Neuronal stem cell (in vitro differentiated cells): Measurements from ENCODE around the gene AGA.

Experiments
- DNase-seq: peaks from one replicate; pipeline ENCODE4 v3.0.0-alpha.2; 2013; ENCODE audit warnings: low spot score
- H2AFZ ChIP-seq: one replicate; pipeline ENCODE4 v1.6.1; 2013; ENCODE audit warnings: mild to moderate bottlenecking, low read length, inconsistent platforms
- H2AK5ac ChIP-seq: 2 replicates; pipeline ENCODE4 v1.6.1; 2013; ENCODE audit warnings: low read depth, mild to moderate bottlenecking, inconsistent platforms, low read length, moderate library complexity, mixed read lengths
- H2BK120ac ChIP-seq: 2 replicates; pipeline ENCODE4 v1.6.1; 2013; ENCODE audit warnings: low read depth, mild to moderate bottlenecking, inconsistent platforms, low read length, moderate library complexity, mixed read lengths
- H2BK12ac ChIP-seq: one replicate; pipeline ENCODE4 v1.6.1; 2013; ENCODE audit warnings: low read length, inconsistent platforms
- H2BK15ac ChIP-seq: 2 replicates; pipeline ENCODE4 v1.6.1; 2013; ENCODE audit warnings: mild to moderate bottlenecking, low read length, inconsistent platforms, mixed read lengths
- H2BK5ac ChIP-seq: one replicate; pipeline ENCODE4 v1.6.1; 2013; ENCODE audit warnings: inconsistent platforms, mild to moderate bottlenecking, low read length, moderate library complexity
- H3K14ac ChIP-seq: one replicate; pipeline ENCODE4 v1.6.1; 2013; ENCODE audit warnings: low read length, inconsistent platforms
- H3K18ac ChIP-seq: 2 replicates; pipeline ENCODE4 v1.6.1; 2013; ENCODE audit warnings: low read length, inconsistent platforms
- H3K23ac ChIP-seq: 2 replicates; pipeline ENCODE4 v1.6.1; 2013; ENCODE audit warnings: low read depth, mild to moderate bottlenecking, mixed read lengths, low read length, inconsistent platforms; ENCODE audit not compliant: poor library complexity
- H3K27ac ChIP-seq: replicated peaks from 3 replicates; pipeline ENCODE4 v1.5.1; 2013; ENCODE audit warnings: low read length, inconsistent platforms
- H3K27me3 ChIP-seq, 3 experiments: 2 replicates each; pipeline ENCODE4 v1.6.1; 2013; ENCODE audit warnings: low read length in 3 of 3, mild to moderate bottlenecking in 2 of 3, inconsistent platforms in 1 of 3, low read depth in 1 of 3, mixed read lengths in 1 of 3, moderate library complexity in 1 of 3; ENCODE audit not compliant: control insufficient read depth in 3 of 3, insufficient read depth in 3 of 3
- H3K36me3 ChIP-seq, 2 donors: replicated peaks in 1 of 2; 2 replicates each; pipeline ENCODE4 v1.6.1; 2013; ENCODE audit warnings: low read length in 2 of 2; ENCODE audit not compliant: control insufficient read depth in 2 of 2, insufficient read depth in 2 of 2
- H3K4ac ChIP-seq: 2 replicates; pipeline ENCODE4 v1.6.1; 2013; ENCODE audit warnings: inconsistent platforms, mild to moderate bottlenecking, low read length, moderate library complexity
- H3K4me1 ChIP-seq, 2 donors: 1 replicate in 1 of 2; 2 replicates in 1 of 2; pipeline ENCODE4 v1.6.1; 2013; ENCODE audit warnings: low read length in 2 of 2, low read depth in 1 of 2; ENCODE audit not compliant: control insufficient read depth in 2 of 2, insufficient read depth in 1 of 2
- H3K4me2 ChIP-seq: one replicate; pipeline ENCODE4 v1.6.1; 2013; ENCODE audit warnings: mild to moderate bottlenecking, low read length, inconsistent platforms; ENCODE audit not compliant: insufficient read depth, poor library complexity, severe bottlenecking
- H3K4me3 ChIP-seq, 2 donors: 2 replicates each; pipeline ENCODE4 v1.5.1; 2013; ENCODE audit warnings: low read length in 2 of 2, mild to moderate bottlenecking in 2 of 2, inconsistent platforms in 1 of 2, moderate library complexity in 1 of 2
- H3K79me1 ChIP-seq: one replicate; pipeline ENCODE4 v1.6.1; 2013; ENCODE audit warnings: low read depth, mild to moderate bottlenecking, inconsistent platforms, low read length, moderate library complexity
- H3K9ac ChIP-seq: one replicate; pipeline ENCODE4 v1.6.1; 2013; ENCODE audit warnings: mild to moderate bottlenecking, low read depth, low read length, inconsistent platforms; ENCODE audit not compliant: poor library complexity
- H3K9me3 ChIP-seq, 2 donors: replicated peaks in 1 of 2; 2 replicates each; pipeline versions ENCODE3 to v1.6.1; 2013; ENCODE audit warnings: low read length in 2 of 2, mild to moderate bottlenecking in 2 of 2, inconsistent platforms in 1 of 2, low read depth in 1 of 2, mixed read lengths in 1 of 2, moderate library complexity in 1 of 2; ENCODE audit not compliant: control insufficient read depth in 2 of 2, insufficient read depth in 1 of 2
- H4K8ac ChIP-seq: one replicate; pipeline ENCODE4 v1.6.1; 2013; ENCODE audit warnings: low read depth, mild to moderate bottlenecking, inconsistent platforms, low read length, moderate library complexity
- H4K91ac ChIP-seq: one replicate; pipeline ENCODE4 v1.6.1; 2013; ENCODE audit warnings: low read length, low read depth, mild to moderate bottlenecking, inconsistent platforms; ENCODE audit not compliant: poor library complexity
- WGBS, 2 donors: extraction: QIAGEN DNeasy Blood & Tissue Kit; methylation state at CpG; one replicate each; pipeline ENCODE4 v1.1.7; 2013; ENCODE audit warnings: missing lambda C conversion rate in 2 of 2, mixed read lengths in 1 of 2; ENCODE audit not compliant: insufficient read length in 2 of 2, insufficient replicate concordance in 1 of 2; ENCODE audit errors: extremely low coverage in 2 of 2; 5-methylcytosine and 5-hydroxymethylcytosine counted together

AGA gene

DNA sequence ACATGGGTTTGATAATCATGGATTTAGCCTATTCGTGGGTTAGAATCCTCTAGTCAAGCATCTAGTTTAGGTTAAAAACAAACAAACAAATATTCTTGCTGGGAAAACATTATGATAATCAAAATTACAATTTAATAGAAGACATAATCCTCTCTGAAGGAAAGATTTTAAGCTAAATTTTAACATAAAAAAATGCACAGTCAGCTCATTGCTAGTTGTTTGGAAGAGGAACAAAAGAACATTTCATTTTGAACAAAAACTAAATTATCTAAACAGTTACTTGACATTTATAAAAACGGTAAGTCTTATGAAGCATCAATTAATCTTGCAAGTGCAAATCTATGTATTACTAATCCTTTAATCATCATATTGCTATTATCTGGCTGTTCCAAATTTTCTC lies 18.2 kb upstream of the AGA start:
- no peak overlapping the region for H2AK5ac ChIP-seq
- WGBS, 2 donors: no CpG with 5 or more reads among the region's 2 CpGs
- H3K18ac ChIP-seq: no peak overlapping the region
- peaks cover 0 to 1% of the 10 kb centered on the region in 2 donors for H3K4me1 ChIP-seq
- no peak overlapping the region for H4K8ac ChIP-seq
- no peak overlapping the region for H3K9ac ChIP-seq
- no peak overlapping the region for H2BK120ac ChIP-seq
- H3K36me3 ChIP-seq: no peaks in the 10 kb centered on the region
- H3K4ac ChIP-seq: no peak overlapping the region
- DNase-seq: no peak
- H2AFZ ChIP-seq: no peak overlapping the region
- no peak overlapping the region for H2BK5ac ChIP-seq
- H3K27me3 ChIP-seq: no peaks in the 10 kb centered on the region
- no peaks in the 10 kb centered on the region for H3K9me3 ChIP-seq
- no peak overlapping the region for H3K23ac ChIP-seq
- no peak overlapping the region for H3K4me3 ChIP-seq
- no peak overlapping the region for H3K14ac ChIP-seq
- no peak overlapping the region for H4K91ac ChIP-seq
- no peak overlapping the region for H2BK15ac ChIP-seq
- no peak overlapping the region for H3K27ac ChIP-seq
- H3K79me1 ChIP-seq: no peaks in the 10 kb centered on the region
- H2BK12ac ChIP-seq: no peak overlapping the region
- no peak overlapping the region for H3K4me2 ChIP-seq

DNA sequence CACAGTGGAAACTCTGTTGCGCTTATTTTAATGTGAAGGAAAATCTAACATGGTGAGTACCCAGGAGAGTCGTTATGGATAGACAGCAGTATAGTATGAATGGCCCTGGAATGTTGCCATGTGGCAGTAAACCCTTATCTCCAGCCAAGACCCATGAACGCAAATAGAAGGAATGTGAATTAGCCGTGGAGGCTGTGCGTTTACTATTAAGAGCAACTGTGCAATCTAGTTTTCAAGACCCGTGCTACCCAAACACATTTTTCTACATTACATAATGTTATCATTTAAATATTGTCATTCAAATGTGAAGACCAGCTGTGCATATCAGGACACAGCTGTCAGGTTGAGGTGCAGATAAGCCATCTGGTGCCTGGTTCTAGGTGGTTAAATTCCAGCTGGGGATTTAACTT lies 13.3 kb upstream of the AGA start:
- Histone ChIP-seq H2AFZ (no peak overlapping the region), H2BK5ac (no peak overlapping the region), H3K79me1 (no peaks in the 10 kb centered on the region), H3K36me3 (no peaks in the 10 kb centered on the region), H2AK5ac (no peak overlapping the region), H4K91ac (no peak overlapping the region), H3K14ac (no peak overlapping the region), H2BK15ac (no peak overlapping the region), H3K4ac (no peak overlapping the region), H4K8ac (no peak overlapping the region), H3K4me1 (peaks cover 0 to 1% of the 10 kb centered on the region in 2 donors), H3K23ac (no peak overlapping the region), H3K9me3 (no peaks in the 10 kb centered on the region), H3K27me3 (no peaks in the 10 kb centered on the region), H3K27ac (no peak overlapping the region), H3K4me3 (no peak overlapping the region), H3K4me2 (no peak overlapping the region), H2BK12ac (no peak overlapping the region), H3K18ac (no peak overlapping the region), H2BK120ac (no peak overlapping the region), H3K9ac (no peak overlapping the region)
- no CpG with 5 or more reads among the region's 6 CpGs for WGBS, 2 donors
- no peak for DNase-seq

GRCh38 chr4:177453116-177453515 lies 10.9 kb upstream of the AGA start:
- Histone ChIP-seq H3K27ac (no peak overlapping the region), H3K18ac (no peak overlapping the region), H2BK12ac (no peak overlapping the region), H3K4me2 (no peak overlapping the region), H2BK5ac (no peak overlapping the region), H4K8ac (no peak overlapping the region), H3K9ac (no peak overlapping the region), H2AK5ac (no peak overlapping the region), H2BK15ac (no peak overlapping the region), H4K91ac (no peak overlapping the region), H3K9me3 (no peaks in the 10 kb centered on the region), H3K36me3 (no peaks in the 10 kb centered on the region), H3K4me1 (peaks cover 0 to 1% of the 10 kb centered on the region in 2 donors), H3K4me3 (no peak overlapping the region), H3K27me3 (no peaks in the 10 kb centered on the region), H2BK120ac (no peak overlapping the region), H3K23ac (no peak overlapping the region), H3K14ac (no peak overlapping the region), H3K4ac (no peak overlapping the region), H2AFZ (no peak overlapping the region), H3K79me1 (no peaks in the 10 kb centered on the region)
- no peak for DNase-seq

GRCh38 chr4:177451108-177451500 lies 8.9 kb upstream of the AGA start:
- H3K36me3 ChIP-seq: no peaks in the 10 kb centered on the region
- H4K91ac ChIP-seq: no peak overlapping the region
- no peak overlapping the region for H3K4me2 ChIP-seq
- H2BK5ac ChIP-seq: no peak overlapping the region
- H3K9me3 ChIP-seq: no peaks in the 10 kb centered on the region
- no peak overlapping the region for H3K27ac ChIP-seq
- no peak overlapping the region for H3K18ac ChIP-seq
- no peak overlapping the region for H3K14ac ChIP-seq
- no peak overlapping the region for H3K4ac ChIP-seq
- H3K4me1 ChIP-seq: peaks cover 1 to 4% of the 10 kb centered on the region in 2 donors
- no peak overlapping the region for H2BK12ac ChIP-seq
- H3K27me3 ChIP-seq: no peaks in the 10 kb centered on the region
- no peak overlapping the region for H3K23ac ChIP-seq
- H2AK5ac ChIP-seq: no peak overlapping the region
- no peak overlapping the region for H4K8ac ChIP-seq
- no peak overlapping the region for H2BK120ac ChIP-seq
- no CpG with 5 or more reads among the region's 1 CpG for WGBS, 2 donors
- no peak overlapping the region for H2BK15ac ChIP-seq
- H3K9ac ChIP-seq: no peak overlapping the region
- DNase-seq: no peak
- H2AFZ ChIP-seq: no peak overlapping the region
- no peak overlapping the region for H3K4me3 ChIP-seq
- no peaks in the 10 kb centered on the region for H3K79me1 ChIP-seq
